Progenitor cell of endocrine pancreas (in vitro differentiated cells): ENCODE measurements around the gene KRT35. TPM values are rescaled to one million over a fixed set of nuclear protein-coding genes. Genes with fewer than 3 reads are reported as not detected.
A peak's percentile ranks its signal among the peaks of the same experiment; 100 is the strongest.

ENCODE experiments used
- DNase-seq: peaks from one replicate; pipeline ENCODE4 v3.0.0; 2021; ENCODE audit warnings: low spot score; ENCODE audit not compliant: unreplicated experiment
- H3K27ac Mint-ChIP-seq: 2 replicates; pipeline ENCODE4 v1.8.0; 2021; ENCODE audit warnings: mild to moderate bottlenecking, moderate library complexity, mixed read lengths
- H3K27me3 Mint-ChIP-seq: 2 replicates; pipeline ENCODE4 v1.8.0; 2021; ENCODE audit warnings: mixed read lengths
- H3K36me3 Mint-ChIP-seq: 2 replicates; pipeline ENCODE4 v1.8.0; 2022; ENCODE audit warnings: mixed read lengths; ENCODE audit not compliant: insufficient read depth
- H3K4me1 Mint-ChIP-seq: 2 replicates; pipeline ENCODE4 v1.8.0; 2021; ENCODE audit warnings: low read depth, mixed read lengths
- H3K4me3 Mint-ChIP-seq: 2 replicates; pipeline ENCODE4 v1.8.0; 2021; ENCODE audit warnings: low read depth, mild to moderate bottlenecking, moderate library complexity, mixed read lengths
- H3K9me3 Mint-ChIP-seq: 2 replicates; pipeline ENCODE4 v1.8.0; 2021; ENCODE audit warnings: low read depth, mixed read lengths
- total RNA-seq: library from RNA; stranded (reverse); gene quantifications from 2 replicates; pipeline ENCODE4 v1.2.1, GENCODE V29; 2021
- TF ChIP-seq, protein P1 (sequence below): fragments of 200-600 bp; sonication (generic); IDR thresholded peaks from one replicate; pipeline ENCODE4 v1.5.0; 2021; ENCODE audit warnings: antibody characterized with exemption, mild to moderate bottlenecking; ENCODE audit not compliant: unreplicated experiment

Gene KRT35
- total RNA-seq, 1 donor from 2014 or later: not detected

DNA sequence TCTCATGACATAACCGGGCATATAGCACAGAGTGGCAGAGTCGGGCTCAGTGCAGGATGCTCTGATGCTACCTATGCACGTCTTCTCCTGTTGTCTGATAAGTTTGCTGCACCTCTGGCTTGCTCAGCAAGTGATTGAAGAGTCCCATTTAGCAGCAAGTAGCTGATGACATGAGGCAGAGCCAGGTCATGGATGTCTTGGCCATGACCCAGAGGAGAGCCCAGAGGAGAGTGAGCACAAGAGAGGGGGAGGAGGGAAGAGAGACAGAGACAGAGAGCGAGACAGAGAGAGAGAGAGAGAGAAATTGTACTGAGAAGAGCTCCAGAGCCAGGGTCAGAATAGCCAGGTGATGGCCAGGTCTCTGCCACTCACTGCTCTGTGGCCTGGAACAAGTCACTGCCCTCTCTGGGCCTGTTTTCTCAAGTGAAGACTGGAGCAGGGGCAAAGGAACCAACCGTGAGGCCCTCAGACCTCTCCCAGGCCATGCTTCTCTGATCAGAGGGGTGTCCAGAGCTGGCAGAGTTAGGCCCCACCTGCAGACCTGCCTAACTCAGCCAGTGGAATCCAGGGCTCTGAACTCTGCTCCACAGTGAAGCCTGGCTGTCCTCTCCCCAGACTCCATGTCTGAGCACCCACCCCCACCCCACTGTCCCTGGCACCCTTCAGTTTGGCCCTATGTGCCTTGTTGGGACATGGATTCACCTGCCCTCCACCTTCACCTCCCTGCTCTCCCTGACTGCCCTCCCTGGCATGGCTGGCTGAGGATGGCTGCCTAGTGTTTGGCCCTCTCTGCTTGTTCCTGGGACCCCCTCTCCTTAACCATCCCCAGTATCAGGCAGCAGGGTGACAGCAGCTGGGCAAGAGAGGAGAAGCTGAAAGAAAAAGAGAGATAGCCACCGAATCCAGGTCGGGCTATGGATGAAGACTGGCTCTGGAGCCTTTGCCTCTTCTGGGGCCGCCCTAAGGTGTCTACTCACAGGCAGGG, 4.3 kb upstream of the KRT35 start:
- peaks cover 15% of the 10 kb centered on the region for H3K4me1 Mint-ChIP-seq
- no peaks in the 10 kb centered on the region for H3K36me3 Mint-ChIP-seq
- TF ChIP-seq, protein P1, sequence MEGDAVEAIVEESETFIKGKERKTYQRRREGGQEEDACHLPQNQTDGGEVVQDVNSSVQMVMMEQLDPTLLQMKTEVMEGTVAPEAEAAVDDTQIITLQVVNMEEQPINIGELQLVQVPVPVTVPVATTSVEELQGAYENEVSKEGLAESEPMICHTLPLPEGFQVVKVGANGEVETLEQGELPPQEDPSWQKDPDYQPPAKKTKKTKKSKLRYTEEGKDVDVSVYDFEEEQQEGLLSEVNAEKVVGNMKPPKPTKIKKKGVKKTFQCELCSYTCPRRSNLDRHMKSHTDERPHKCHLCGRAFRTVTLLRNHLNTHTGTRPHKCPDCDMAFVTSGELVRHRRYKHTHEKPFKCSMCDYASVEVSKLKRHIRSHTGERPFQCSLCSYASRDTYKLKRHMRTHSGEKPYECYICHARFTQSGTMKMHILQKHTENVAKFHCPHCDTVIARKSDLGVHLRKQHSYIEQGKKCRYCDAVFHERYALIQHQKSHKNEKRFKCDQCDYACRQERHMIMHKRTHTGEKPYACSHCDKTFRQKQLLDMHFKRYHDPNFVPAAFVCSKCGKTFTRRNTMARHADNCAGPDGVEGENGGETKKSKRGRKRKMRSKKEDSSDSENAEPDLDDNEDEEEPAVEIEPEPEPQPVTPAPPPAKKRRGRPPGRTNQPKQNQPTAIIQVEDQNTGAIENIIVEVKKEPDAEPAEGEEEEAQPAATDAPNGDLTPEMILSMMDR: no peak
- H3K9me3 Mint-ChIP-seq: no peaks in the 10 kb centered on the region
- no peak overlapping the region for H3K4me3 Mint-ChIP-seq
- no peak overlapping the region for H3K27ac Mint-ChIP-seq
- DNase-seq: no peak
- H3K27me3 Mint-ChIP-seq: peaks cover 27% of the 10 kb centered on the region

DNA sequence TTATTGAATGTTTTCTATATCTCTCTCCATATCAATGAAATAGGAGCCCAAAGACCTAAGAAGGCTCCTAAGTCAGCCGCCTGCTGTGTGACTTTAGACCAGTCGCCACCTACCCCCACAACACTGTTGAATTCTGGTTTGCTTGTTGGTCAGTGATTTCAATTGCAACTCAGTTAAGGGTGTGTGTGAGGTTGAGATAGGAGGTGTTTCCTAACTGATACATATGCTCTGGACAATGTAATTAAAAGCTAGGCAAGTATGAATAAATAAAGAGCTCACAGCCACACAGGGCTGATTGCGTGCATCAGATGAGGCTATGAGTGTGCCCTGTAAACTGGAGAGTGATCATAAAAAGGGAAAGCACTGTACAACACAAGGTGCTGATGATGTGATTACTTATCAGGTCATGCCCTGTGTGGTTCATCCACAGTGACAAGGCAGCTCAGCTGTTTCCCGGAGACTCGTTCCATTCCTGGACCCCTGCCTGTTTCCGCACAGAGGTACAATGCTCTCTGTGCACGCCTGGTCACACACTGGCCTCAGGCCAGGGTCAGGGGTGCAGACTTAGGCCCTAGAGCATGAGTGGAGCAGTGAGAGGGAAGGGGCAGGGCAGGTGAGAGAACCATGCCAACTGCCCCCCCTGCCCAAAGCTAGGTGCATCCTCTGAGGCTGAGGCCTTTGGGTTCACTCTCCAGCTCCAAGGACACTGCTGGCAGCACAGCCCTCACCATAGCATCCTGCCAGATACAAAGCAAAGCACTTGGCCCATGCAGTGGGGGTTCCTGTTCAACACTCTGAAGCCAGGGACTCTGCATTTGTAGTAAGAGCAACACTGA, 3.3 kb upstream of the KRT35 start:
- no peak for DNase-seq
- TF ChIP-seq, protein P1: no peak
- no peaks in the 10 kb centered on the region for H3K36me3 Mint-ChIP-seq
- peaks cover 15% of the 10 kb centered on the region for H3K4me1 Mint-ChIP-seq
- no peak overlapping the region for H3K27ac Mint-ChIP-seq
- H3K9me3 Mint-ChIP-seq: no peaks in the 10 kb centered on the region
- peaks cover 24% of the 10 kb centered on the region for H3K27me3 Mint-ChIP-seq
- H3K4me3 Mint-ChIP-seq: no peak overlapping the region

DNA sequence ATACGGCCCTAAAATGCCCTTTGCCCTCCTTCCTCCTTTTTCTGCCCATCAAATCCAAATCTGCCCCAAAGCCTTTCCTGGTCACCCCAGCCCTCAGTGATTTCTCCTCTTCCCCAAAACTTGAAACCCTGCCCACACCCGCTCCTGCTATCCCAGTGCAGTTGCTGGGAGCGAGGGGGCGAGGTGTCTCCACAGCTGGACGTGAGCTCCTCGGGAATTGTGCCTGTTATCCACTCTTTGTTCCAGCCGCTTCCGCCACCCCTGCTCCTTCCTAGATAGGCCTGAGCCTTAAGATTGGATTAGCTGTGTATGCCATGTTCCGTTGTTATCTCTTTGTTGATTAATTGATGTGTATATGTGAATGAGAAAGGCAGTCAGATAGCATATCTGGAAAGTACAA, 2.6 kb upstream of the KRT35 start:
- H3K27ac Mint-ChIP-seq: peak overlapping the region; percentile 68
- DNase-seq: no peak
- no peaks in the 10 kb centered on the region for H3K9me3 Mint-ChIP-seq
- peaks cover 15% of the 10 kb centered on the region for H3K4me1 Mint-ChIP-seq
- no peaks in the 10 kb centered on the region for H3K36me3 Mint-ChIP-seq
- TF ChIP-seq, protein P1: no peak
- H3K4me3 Mint-ChIP-seq: no peak overlapping the region
- H3K27me3 Mint-ChIP-seq: peaks cover 21% of the 10 kb centered on the region

DNA sequence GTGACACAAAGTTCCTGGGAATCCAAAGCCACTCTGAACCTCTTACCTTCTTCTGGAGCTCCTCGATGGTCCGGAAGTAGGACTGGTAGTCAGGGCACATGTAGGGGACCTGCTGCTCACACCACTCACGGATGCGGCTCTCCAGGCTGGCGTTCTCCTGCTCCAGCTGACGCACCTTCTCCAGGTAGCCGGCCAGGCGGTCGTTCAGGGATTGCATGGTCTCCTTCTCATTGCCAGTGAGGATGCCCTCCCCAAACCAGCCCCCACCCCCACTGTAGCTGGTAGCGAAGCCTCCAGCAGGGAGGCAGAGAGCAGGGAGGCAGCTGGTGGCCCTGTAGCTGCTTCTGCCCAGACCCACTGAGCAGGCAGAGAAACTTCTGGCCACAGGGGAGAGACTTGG, 370 bp downstream of the KRT35 start:
- Mint-ChIP-seq H3K27me3 (peaks cover 9% of the 10 kb centered on the region), H3K4me3 (no peak overlapping the region), H3K36me3 (no peaks in the 10 kb centered on the region), H3K27ac (no peak overlapping the region), H3K4me1 (peaks cover 15% of the 10 kb centered on the region), H3K9me3 (no peaks in the 10 kb centered on the region)
- no peak for DNase-seq
- TF ChIP-seq, protein P1: no peak

DNA sequence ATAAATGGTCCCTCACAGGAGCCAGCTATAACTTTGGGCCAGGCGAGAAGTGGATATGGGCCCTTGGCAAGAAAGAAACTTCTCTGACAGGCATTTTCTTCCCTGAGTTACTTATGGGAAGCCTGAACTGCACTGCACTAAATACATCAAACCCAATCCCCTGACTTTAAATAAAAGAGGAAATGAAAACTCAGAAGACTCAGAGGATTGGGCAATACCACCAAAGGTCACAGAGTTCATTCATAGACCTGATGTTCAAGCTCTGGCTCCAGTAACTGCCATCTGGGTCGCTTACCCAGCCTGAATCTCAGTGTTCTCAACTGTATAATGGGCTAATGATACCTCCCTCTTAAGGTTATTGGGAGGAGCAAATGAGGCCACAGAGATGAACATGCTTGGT, 815 bp downstream of the KRT35 start:
- Mint-ChIP-seq H3K27ac (no peak overlapping the region), H3K4me1 (peaks cover 15% of the 10 kb centered on the region), H3K4me3 (no peak overlapping the region), H3K27me3 (peaks cover 8% of the 10 kb centered on the region), H3K9me3 (no peaks in the 10 kb centered on the region), H3K36me3 (no peaks in the 10 kb centered on the region)
- TF ChIP-seq, protein P1: no peak
- no peak for DNase-seq
